SHP77 (cell line): ENCODE data around the gene MAP4K5.

Source experiments
- DNase-seq, 2 experiments: peaks; one replicate each; lab custom pipeline; 2025; lab: John Stamatoyannopoulos, UW

Gene MAP4K5

DNA sequence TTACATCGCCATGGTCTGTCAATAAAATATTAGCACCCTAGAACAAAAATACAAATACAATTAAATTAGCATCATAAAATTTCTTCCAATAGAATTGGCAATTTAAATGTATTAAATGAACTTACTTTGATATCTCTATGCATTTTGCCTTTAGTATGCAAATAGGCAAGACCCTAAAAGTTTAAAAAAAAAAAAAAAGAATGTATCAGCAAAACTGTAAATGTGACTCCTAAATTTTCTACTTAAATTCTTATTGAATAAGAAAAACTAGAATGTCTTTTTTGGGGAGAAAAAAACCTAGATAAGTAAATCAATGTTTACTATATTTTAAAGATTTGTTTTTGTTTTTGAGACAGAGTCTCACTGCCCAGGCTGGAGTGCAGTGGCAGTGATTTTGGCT lies 56.2 kb downstream of the MAP4K5 start:
- DNase-seq = no peak

DNA sequence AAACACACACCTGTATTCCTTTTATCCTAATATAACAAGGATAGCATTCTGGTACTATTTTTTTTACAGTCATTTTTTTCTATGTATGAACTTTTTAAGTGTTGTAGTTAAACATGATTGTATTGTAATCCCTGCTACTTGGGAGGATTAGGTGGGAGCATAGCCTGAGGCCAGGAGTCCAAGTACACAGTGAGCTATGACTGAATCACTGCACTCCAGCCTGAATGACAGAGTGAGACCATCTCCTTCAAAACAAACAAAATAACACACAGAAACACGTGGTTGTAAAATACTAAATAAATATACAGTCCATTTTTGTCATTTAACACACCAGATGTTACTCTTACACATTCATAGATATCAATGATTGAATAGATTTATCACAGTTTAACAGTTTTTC lies 56.9 kb downstream of the MAP4K5 start:
- DNase-seq = no peak

DNA sequence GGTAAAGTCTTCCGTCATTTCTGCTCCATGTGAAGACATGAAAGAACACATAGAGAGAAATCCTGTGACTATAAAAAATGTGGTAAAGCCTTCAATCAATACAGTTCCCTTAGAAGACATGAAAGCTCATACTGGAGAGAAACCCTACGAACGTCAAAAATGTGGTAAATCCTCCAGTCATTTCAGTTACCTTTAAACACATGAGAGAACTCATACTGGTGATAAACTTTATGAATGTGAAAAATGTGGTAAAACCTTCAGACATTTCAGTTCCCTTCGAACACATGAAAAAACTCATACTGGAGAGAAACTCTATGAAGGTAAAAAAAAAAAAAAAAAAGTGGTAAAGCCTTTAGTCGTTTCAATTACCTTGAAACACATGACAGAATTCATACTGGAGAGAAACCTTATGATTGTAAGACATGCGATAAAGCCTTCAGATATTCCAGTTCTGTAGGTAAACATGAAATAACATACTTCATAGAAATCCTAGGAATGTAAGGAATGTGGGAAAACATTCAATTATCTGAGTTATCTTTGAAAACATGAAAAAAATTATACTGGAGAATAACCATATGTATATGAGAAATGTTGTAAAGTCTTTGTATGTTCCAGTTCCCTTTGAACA lies 60.4 kb downstream of the MAP4K5 start:
- DNase-seq = no peak

DNA sequence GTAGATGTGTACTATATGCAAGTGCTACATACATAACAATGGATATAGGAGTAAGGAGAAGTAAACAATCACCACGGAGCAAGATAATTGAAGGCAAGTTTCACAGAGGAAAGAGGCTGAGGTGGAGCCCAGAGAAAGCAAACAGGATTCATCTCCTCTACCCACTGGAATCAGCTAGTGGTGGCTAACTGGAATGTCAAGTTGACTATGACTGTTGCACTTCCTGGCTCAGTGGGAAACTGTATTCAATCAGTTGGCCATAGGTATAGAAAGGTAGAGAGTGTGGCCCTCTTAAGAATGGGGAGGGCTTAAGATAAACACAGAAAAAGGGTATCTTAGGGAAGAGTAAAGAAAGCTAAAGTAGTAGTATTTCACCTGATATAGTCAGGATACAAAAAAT lies 62.4 kb downstream of the MAP4K5 start:
- no peak for DNase-seq

DNA sequence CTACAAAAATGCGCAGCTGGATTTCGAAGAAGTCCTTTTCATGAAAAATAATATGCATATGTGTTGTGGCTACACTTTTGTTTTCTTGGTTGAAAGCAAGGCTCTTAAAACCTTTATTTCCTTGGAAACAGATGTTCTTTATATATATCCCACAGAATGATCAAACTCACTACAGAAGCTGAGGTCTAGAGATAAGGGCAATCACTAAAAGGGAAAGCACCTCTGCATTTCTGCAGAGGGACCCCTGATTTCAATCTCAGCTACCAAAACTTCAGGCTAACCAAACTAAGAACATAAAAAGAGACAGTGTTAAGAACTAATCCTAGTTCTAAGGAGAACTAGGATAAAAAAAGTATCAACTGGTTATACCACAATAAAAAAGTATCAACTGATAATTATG lies 70.3 kb downstream of the MAP4K5 start:
- DNase-seq = no peak

DNA sequence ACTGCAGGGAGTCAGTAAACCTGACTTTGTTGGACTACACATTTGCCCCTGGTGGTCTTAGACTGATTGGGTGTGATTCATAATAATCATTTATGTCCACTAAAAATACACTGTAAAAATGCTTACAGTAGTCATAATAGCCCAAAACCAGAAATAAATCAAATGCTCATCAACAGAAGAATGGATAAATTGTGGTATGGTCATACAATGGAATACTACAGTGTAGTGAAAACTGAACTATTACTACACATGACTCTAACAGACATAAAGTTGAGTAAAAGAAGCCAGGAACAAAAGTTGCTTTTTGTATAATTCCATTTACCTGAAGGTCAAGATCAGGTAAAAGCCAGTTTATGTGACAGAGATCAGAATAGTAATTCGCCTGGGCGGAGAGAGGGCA lies 78.5 kb downstream of the MAP4K5 start:
- DNase-seq = no peak

DNA sequence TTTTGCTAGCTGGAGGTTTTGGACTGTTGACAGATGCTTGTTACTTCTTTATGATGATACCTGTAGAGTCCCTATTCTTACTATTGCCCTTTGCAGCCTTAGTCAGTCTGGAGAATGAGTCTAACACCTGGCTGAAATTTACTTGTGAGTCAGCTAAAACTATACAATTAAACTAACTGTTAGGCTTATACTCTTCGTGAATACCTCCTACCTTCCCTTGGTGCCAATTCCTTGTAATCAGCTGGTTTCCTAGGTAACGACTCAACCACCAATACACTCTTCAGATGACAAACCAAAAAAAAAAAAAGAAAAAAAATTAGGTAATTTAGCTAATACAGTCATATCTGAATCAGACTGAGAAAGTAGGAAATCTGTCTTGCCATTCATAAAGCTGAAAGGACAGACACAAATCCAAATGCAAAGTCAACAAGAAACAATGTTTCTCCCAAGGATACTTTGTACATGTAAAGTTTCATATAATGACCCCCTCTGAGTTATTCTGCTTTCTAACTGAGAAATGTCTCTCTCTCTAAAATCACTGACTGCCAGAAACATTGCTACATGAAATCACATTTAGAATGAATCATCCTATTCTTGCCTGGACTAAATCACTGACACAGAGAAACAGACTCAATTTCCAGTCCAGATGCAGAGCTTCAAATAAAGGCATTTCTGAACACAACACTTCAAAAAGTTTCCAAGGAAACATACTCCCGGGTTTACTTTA lies 79.2 kb downstream of the MAP4K5 start:
- no peak for DNase-seq

DNA sequence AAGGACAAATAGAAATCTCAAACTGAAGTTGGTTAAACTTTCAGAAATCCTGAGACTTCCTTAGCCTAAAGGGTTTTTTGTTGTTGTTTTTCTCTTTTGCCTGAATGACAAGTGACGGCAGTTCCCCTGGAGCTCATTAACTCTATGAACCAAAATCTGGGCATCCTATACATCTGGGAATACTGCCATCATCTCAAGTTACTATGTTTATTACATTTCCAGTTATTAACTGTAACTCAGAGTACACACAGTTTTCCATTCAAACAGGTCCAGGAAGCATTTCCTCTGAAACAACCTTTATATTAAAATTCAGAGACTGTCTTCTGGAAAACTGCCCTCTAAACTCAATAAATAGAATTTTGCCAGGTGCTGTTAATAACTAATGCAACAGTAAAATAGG lies 80.1 kb downstream of the MAP4K5 start:
- DNase-seq = no peak

DNA sequence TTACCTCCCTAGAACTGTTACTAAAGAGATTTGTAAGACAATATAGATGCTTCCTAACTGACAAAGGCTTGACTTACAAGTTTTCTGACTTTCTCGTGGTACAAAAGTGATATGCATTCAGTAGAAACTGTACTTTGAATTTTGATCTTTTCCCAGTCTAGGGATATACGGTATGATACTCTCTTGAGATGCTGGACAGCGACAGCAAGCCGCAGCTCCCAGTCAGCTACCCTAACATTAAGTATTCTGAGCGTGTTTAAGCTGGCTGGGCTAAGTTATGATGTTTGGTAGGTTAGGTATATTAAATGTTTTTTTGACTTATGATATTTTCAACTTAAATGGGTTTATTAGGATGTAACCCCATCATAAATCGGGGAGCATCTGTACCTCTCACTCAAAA lies 80.5 kb downstream of the MAP4K5 start:
- no peak for DNase-seq

DNA sequence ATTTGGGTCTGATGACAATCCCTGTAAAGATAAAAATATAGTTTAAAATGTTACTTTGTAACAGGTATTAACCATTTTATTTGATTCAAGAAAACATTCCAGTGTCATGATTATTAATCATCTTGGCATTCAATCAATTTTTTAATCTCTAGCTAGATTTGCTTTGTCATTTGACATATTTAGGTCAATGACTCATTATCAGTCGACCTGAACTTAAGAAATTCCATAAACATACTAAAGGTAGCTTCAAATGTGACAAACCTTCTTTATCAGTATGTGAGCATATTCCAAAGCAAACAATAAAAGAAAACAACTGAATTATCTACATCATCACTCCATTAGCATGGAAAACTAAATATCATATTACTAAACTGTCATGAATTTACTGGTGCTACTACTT lies 84.9 kb downstream of the MAP4K5 start:
- DNase-seq = no peak

DNA sequence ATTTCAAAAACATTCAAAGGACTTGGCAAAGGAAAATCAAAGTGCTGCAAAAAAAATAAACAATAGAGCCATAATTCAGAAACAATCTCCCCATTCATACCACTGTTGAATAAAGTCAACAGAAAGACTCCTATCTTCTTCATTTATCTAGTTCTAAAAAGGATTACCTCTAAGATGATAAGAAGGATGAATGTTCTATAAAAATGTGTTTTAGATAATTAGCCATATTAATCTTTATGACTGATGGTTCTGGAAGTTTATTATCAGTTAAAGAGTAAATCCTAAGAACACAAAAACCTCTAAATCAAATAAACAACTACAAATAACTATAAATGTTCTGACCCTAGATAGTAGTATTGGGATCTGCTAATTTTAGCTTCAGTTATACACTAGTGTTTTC lies 97.8 kb downstream of the MAP4K5 start:
- DNase-seq = no peak

DNA sequence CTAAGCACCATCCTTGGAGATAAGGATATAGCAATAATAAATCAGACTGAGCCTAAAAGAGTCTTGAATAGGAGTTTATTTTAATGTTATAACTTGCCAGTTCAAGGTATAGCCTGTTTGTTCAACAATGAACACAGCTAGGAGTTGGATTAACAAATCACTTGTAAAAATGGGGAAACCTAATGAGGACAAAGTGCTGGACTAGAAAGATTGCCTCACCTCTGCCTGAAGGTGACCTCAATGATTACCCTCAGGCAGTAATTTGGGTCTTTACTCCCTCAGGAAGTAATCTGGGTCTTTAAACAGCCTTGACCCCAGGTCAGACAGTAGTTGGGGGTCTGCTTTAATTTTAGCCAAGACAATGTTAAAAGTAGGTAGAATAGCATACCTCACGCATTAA lies 100.2 kb downstream of the MAP4K5 start:
- DNase-seq = no peak

DNA sequence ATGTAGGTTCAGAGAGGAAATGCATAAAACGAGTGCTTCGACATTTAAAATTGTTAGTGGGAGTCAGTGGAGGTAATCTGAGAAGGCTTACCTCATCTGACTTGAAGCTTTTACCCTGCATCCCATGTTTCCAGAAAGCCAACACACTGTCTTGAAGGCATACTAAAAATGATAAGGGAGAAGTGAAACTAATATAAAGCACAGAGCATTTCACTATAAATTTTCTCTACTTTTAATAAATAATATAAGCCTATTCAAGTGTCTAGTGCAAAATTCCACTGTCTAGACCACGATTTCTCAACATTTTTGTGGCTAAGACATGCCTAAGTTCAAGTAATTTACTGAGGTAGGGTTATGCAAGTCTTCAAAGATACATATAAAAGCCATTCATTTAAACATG lies 106.6 kb downstream of the MAP4K5 start:
- no peak for DNase-seq

DNA sequence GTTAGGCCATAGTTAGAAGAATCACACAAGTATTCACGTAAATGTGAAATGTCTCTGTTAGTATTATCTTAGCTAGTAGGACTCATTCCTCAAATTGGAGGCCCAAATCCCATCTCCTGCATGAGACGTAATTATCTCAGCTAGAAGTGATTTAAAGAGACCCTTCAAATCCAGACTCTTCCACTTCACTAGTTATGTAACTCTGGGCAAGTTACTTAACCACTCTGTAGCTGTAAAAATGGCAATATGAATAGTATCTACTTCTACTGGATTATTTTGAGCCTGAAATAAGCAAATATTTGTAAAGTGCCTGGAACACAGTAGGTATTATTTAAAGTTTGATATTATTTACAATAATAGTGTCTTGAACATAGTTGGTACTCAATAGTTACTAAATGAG lies 107.3 kb downstream of the MAP4K5 start:
- DNase-seq = no peak

DNA sequence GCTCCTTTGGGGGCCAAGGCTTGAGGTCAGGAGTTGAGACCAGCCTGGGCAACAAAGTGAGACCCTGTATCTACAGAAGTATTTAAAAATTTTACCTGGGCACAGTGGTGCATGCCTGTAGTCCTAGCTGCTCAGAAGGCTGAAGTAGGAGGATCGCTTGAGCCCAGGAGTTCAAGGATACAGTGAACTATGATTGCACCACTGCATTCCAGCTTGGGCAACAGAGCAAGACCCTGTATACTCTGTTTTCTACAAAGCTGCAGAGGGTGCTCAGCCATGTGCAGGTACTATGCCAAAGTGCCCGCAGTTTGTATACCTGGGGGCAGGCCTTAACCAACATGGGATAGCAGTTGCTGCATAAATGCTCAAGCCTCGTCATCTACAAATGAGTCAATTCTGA lies 108.8 kb downstream of the MAP4K5 start:
- DNase-seq = no peak

DNA sequence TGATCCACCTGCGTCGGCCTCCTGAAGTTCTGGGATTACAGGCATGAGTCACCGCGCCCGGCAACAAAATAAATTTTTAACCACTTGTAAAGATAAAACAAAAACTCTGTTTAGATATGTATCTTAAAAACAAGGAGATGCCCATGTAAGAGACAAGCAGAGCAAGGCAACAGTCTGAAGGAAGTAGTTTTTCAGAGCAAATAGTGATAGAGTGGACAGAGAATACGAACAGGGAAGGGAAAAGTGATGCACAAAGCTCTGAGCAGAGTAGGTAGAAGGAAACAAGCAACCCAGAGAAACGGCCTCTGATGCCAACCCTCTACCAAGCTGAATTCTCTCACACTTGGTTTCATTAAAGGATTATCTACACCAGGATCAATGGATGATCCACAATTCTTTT lies 110.9 kb downstream of the MAP4K5 start:
- DNase-seq = no peak

DNA sequence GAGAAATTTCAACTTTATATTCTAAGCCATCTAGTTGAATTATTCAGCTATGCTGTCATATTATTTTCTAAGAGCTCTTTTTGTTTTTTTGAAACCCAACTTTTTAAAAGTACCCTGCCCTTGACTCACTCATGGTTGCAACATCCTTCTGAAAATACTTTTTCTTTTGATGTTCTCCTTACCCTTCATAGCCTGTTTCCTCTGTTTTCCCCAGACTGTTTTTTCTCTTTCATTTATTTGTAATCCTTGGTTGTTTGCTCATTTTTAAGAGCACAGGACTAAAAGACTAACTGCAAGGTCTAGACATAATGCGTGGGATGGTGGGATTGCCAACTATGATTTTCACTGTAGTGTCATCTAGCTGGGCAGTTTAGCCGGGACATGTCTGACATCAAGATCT lies 114.5 kb downstream of the MAP4K5 start:
- no peak for DNase-seq

DNA sequence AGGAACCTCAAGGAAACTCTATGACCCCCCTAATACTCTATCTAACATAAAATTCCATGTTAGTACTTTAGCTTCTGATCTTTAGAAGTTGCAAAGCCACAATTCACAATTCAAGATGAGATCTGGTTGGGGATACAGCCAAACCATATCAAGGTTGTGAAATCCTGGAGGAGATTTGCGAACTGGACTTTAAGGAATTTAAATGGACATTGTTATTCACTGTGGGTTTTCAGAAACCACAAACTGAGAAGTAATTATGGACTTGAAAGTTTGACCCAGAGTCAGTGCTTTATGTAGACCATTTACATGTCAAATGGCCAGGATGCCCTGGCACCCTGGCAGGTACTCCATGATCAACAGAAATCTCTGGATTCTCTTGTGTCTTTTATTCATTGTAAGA lies 121.4 kb downstream of the MAP4K5 start:
- DNase-seq = no peak

DNA sequence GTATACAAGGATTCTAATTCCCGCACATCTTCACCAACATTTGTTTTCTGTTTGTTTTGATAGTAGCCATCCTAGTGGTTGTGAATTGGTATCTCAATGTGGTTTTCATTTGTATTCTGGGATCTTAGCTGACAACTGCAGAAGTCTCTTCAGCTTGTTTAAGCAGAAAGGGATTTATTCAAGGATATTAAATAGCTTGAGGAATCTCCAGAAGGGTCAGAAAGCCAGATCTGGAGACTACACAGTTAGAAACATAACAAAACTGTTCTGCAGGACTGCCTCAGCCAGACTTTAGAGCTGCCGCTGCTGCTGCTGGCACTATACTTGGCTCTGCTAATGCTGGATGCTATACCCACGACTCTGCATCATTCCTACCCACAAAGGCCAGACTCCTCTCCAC lies 122.3 kb downstream of the MAP4K5 start:
- DNase-seq = no peak

DNA sequence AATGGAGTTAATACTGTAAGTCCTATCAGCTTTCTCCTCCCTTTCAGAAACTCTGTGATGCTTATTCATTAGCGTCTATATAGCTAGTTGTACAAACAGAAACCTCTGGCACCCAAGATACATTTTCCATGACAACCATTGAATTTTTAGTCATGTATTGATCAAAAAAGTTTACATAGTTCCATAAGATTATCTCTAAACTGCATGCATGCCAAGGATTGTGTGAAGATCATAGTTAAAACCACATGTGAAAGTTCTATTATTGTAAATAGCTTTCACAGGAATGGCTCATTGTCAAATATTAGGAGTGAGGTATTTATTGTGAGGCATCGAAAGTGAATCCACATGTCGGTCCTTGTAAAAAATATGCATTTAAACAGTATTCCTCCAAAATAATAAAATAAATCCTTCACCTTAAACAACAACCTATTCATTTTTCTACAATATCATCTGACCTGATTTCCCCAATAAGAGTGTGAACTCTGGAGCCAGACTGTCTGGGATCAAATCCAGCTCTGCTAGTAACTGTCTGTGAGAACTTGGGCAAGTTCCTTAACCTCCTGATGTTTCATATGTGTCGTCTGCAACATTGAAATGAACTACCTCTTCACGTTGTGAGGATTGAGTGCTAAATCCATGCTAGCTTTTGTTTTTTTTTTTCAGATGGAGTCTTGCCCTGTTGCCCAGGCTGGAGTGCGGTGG lies 125.1 kb downstream of the MAP4K5 start:
- DNase-seq = no peak

DNA sequence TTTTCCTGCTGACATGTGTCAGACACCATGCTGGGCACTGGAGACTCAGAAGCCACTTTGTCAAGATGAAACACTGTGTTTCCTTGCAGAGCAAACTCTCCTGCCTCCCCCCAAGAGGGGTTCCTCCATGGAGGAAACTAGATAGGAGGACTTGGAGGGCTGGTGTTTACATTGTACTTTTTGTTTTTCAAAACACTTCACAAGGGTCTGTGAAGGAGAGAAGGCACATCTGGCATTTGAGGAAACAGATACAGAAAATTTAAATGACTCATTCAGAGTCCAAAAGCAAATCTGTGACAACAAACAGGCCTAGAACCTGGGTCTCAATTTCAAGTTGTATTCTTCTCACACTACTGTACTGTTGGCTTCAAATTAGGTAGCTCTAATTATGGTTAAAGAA lies 128.9 kb downstream of the MAP4K5 start:
- no peak for DNase-seq

DNA sequence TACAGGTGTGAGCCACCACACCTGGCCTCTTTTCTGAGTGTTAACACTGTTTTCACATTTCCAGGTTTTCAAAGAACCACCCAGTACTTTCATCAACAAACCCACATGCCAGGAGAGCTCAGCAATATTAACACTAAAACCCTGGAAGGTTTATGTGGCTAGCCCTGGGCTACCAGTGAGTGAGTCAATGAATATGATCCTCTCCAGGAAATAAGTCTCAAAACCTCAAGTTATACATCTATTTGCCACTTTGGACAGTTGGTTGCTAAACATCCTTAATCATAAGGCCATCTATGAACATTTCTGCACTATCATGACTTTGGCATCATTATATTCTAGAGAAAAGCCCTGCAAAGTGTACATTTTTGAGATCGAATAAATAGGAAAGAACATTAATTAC lies 129.4 kb downstream of the MAP4K5 start:
- no peak for DNase-seq

DNA sequence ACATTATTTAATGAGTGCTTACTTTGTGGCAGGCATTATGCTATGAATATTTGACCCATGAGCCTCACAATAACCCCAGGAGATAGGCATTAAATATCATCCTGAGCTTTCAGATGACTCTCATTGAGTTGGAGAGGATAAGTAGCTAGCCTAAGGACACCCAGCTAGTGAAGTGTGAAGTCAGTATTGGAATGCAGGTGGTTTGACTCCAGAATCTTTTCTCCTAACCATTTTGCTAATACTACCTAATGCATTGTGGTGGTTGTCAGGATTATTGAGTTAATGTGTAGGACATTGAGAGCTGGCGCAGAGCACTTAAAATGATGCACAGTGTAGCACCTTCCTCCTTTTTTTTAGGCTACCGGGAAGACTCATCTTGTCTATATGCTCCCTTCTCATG lies 131.9 kb downstream of the MAP4K5 start:
- no peak for DNase-seq
